IPS-18a (cell line): ENCODE measurements around the gene CNKSR3.
"Not testable (repeated sequence)": the region's sequence is repeated elsewhere in the genome, so short reads cannot be mapped to it uniquely, and the experiment has no call there.

Experiments
- H3K27ac ChIP-seq: one replicate; pipeline ENCODE4 v1.5.1; 2013; ENCODE audit warnings: low read length
- H3K27me3 ChIP-seq: one replicate; pipeline ENCODE4 v1.6.1; 2013; ENCODE audit warnings: mild to moderate bottlenecking, low read length; ENCODE audit not compliant: control insufficient read depth, insufficient read depth
- H3K36me3 ChIP-seq: one replicate; pipeline ENCODE4 v1.6.1; 2013; ENCODE audit warnings: low read depth, low read length; ENCODE audit not compliant: control insufficient read depth
- H3K4me1 ChIP-seq: one replicate; pipeline ENCODE4 v1.6.1; 2013; ENCODE audit warnings: low read depth, low read length; ENCODE audit not compliant: control insufficient read depth
- H3K4me3 ChIP-seq: one replicate; pipeline ENCODE4 v1.5.1; 2013; ENCODE audit warnings: low read length
- H3K9ac ChIP-seq: one replicate; pipeline ENCODE4 v1.6.1; 2013; ENCODE audit warnings: mild to moderate bottlenecking, low read length, moderate library complexity
- H3K9me3 ChIP-seq: one replicate; pipeline ENCODE4 v1.6.1; 2013; ENCODE audit warnings: low read depth, low read length; ENCODE audit not compliant: control insufficient read depth

Gene CNKSR3

DNA sequence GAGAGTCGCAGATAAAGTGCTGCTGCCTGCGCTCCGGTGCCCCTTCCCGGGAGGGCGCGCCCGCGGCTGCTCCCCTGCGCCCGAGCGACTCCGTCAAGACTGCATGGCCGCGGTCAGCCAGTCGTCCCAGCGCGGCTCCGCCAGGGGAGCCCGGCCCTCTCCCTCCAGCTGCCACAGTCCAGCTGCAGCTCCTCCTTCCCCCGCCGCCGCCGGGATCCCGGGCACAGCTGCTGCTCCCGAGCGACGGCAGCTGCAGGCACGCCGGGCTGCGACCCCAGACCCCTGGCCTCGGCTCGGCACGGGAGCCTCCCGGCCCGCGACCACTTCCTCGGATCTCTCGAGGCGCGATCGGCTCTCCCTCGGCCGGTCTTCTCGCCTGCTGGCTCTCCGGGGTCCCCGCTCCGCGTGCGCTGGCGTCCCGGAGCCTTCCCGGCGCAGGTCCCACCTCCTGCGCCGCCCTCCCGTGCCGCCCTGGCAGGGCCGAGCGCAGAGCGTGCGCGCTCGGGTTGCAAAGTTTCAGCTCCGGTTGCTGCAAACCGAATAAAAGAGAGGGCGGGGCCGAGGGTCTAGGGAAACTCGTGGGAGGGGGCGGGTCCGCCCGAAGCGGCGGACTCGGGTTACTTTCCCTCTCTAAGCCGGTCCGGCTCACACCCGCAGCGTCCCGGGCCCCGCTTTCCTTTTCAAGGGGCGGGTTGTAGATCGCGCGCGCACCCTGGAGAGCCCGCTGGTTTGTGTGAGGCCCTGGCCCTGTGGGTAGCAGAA, at the start of gene CNKSR3:
Gene CNKSR3 (minus strand): TSS at position 542 of the 762 bp plus-strand sequence. CDS start 571 bp downstream, outside the sequence.
- Histone ChIP-seq H3K27me3 (peaks cover 26% of the 10 kb centered on the region), H3K36me3 (no peaks in the 10 kb centered on the region), H3K9ac (peak within 1 kb of the TSS; percentile 72), H3K4me3 (peak within 1 kb of the TSS; percentile 93), H3K27ac (no peak within 1 kb of the TSS), H3K9me3 (no peaks in the 10 kb centered on the region), H3K4me1 (peaks cover 22% of the 10 kb centered on the region)

DNA sequence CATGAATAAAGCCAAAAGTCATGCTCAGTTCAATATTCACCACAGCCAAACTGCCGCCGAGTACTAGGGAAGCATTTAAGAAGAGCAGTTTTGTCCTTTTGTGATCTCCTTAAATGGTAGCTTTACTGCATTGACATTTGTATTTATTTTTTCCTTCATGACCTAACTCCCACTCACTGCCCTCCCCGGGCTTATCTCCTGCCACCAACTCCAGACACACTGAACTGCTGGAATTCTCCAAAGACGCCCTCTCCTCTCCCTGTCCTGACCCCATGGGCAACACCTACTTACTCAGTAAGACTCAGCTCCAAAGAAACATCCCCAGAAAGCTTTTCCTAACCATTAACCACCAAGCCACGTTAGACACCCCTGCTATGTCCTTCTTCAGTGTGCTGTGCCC, 48.5 kb upstream of the CNKSR3 start:
- Histone ChIP-seq H3K4me3 (no peak overlapping the region), H3K36me3 (no peaks in the 10 kb centered on the region), H3K27ac (no peak overlapping the region), H3K9me3 (no peaks in the 10 kb centered on the region), H3K4me1 (no peaks in the 10 kb centered on the region), H3K27me3 (no peaks in the 10 kb centered on the region), H3K9ac (no peak overlapping the region)

DNA sequence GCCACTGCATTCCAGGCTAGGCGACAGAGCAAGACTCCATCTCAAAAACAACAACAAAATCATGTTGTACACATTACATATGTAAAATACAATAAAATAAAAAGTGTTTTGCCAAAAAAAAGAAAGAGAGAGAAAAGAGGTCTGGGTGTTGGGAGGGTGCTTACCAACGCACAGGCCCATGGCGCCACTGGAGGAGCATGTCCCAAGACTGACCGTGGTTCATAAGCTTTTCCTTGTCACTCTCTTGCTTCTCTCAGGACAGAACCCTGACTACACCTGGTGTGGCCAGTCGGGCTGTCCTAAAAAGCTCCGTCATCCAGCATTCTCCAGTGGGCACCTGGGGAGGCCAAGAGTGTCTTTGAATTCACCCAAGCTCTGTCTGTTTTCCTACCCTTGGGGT, 48.0 kb upstream of the CNKSR3 start:
- Histone ChIP-seq H3K4me3 (no peak overlapping the region), H3K36me3 (no peaks in the 10 kb centered on the region), H3K27me3 (no peaks in the 10 kb centered on the region), H3K9me3 (no peaks in the 10 kb centered on the region), H3K9ac (no peak overlapping the region), H3K27ac (no peak overlapping the region), H3K4me1 (no peaks in the 10 kb centered on the region)

DNA sequence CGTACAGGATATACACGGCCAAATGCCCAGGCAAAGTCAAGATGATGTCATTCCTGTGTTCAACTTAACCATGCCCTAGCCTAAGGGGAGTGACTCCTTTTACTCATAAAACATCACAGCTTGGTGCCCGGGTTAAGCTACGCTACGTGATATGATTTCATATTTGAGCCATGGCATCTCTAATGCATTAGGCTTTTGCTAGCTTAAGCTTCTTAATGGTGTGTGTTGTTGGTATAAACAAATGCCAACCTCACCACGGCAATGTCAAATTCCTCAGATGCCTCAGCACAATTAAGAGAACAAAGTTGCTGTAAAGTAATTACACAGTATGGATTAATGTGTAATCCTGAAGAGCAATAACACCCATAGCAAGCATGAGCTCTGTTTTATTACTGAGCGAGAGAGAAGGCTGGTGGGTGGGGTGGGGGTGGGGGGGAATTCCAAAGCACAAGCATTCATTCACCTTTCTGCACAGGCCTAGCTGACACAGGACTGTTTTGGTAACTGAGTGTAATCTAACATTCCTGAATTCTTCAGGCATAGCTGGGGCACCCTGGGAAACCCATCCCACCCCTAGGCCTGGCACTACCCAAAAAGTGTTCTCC, 44.7 kb upstream of the CNKSR3 start:
- Histone ChIP-seq H3K4me3 (no peak overlapping the region), H3K27me3 (no peaks in the 10 kb centered on the region), H3K4me1 (no peaks in the 10 kb centered on the region), H3K9ac (no peak overlapping the region), H3K27ac (no peak overlapping the region), H3K36me3 (no peaks in the 10 kb centered on the region), H3K9me3 (no peaks in the 10 kb centered on the region)

DNA sequence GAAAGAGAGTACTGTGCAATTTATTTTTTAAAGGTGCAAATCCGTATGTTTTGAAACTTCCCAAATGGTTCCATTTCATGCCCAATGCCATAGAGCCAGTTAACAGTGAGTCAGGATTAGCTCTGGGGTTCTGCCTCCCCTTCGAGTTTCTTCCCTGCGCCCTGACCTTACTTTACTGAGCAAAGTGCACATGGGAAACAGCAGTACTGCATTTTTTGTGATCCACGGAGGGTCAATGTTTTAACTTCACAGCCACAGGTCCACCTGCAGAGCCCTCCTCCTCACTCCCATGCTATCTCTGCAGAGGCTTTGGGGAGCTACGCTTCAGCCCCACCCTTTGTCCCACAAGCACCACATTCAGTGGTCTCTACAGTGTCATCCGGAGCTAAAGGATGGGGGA, 44.0 kb upstream of the CNKSR3 start:
- no peak overlapping the region for H3K27ac ChIP-seq
- H3K4me1 ChIP-seq: no peaks in the 10 kb centered on the region
- no peak overlapping the region for H3K4me3 ChIP-seq
- H3K36me3 ChIP-seq: no peaks in the 10 kb centered on the region
- H3K9ac ChIP-seq: no peak overlapping the region
- no peaks in the 10 kb centered on the region for H3K9me3 ChIP-seq
- no peaks in the 10 kb centered on the region for H3K27me3 ChIP-seq

DNA sequence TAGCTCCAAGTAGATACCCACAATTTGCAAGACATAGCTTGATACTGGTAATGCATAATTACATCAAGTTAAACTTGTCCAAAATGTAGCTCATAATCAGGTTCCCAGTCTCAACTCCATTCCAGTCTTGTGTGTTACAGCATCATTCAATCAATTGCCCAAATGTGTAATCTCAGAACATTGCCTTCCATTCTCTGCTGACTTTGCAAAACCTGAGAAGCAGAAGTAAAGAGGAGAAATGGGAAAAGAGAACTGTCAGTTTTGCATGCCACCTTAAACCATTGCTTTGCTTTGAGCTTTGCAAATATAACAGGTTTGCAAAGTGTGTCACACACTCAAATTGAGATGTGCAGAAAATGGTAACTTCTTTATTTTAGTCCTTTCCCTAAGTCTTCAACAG, 40.3 kb upstream of the CNKSR3 start:
- Histone ChIP-seq H3K27ac (no peak overlapping the region), H3K36me3 (no peaks in the 10 kb centered on the region), H3K9ac (no peak overlapping the region), H3K4me3 (no peak overlapping the region), H3K4me1 (no peaks in the 10 kb centered on the region), H3K27me3 (no peaks in the 10 kb centered on the region), H3K9me3 (no peaks in the 10 kb centered on the region)

DNA sequence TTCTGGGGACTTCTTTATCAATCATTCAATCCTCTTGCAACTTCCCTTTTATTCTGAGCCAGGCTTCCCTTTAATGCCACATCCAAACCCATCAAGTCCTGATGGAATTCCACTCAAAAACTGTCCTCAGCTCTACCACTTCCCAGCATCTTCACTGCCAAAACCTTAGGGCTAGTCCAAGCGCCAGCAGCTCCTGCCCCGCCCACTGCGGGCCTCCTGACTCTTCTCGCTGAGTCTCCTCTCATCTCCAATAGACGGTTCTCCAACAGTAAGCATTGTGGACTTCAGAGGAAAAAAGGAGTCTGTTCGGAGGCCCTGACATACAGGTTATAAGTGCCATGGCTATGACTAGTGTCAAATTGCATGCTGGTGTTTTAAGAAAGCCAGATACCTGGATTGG, 38.7 kb upstream of the CNKSR3 start:
- Histone ChIP-seq H3K27ac (no peak overlapping the region), H3K4me1 (no peaks in the 10 kb centered on the region), H3K27me3 (no peaks in the 10 kb centered on the region), H3K36me3 (no peaks in the 10 kb centered on the region), H3K9ac (no peak overlapping the region), H3K9me3 (no peaks in the 10 kb centered on the region), H3K4me3 (no peak overlapping the region)

DNA sequence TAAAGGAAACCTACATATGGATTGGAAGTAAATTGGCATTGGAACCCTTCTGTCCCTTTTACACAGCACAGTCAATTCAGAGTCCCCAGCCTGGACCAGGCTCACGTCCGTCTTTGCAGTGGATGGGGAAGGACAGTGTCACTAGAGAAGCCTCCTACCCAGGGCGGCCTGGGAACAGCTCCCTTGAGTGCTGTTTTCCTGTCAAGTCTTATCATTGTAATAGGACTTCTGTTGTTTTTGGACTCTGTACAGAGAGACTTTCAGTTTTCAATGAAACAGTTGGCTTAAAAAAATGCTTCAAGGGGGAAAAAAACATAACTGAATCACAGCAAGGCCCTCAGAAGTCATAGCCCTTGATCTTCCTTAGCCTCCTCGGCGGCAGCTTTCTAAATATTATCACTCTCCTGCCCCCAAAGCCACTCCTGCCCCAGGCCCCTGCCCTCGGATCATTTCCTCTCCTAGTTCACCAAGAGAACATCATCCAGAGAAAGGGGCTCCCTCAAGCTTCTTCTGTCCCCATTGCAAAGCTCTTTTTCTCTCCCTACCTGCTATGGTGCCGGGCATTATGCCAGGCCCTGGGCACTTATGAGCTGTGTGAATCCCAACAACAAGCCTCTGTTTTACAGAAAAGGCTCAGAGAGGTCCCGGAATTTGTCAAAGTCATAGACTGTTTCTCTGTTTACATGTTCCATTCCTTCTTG, 37.8 kb upstream of the CNKSR3 start:
- H3K36me3 ChIP-seq: no peaks in the 10 kb centered on the region
- peaks cover 6% of the 10 kb centered on the region for H3K27me3 ChIP-seq
- H3K4me1 ChIP-seq: peaks cover 5% of the 10 kb centered on the region
- H3K9me3 ChIP-seq: no peaks in the 10 kb centered on the region
- H3K9ac ChIP-seq: no peak overlapping the region
- H3K4me3 ChIP-seq: no peak overlapping the region
- H3K27ac ChIP-seq: no peak overlapping the region

DNA sequence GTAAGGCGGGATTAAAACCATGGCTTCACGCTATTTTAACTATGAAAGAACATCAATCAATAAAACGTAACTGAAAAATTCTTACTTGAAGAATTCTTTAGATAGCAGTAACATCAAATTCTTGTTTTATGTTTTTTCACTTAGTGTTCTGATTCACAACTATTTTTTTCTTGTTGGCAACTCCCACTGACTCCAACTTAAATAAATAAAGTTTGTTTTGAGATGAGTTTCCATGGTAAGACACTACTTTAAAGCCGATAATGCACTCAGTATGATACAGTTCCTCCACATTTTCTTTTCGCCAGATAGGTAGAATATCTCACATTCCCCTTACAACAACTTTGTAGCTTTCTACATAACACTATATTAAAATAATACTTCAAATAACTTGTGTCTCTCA, 33.1 kb upstream of the CNKSR3 start:
- Histone ChIP-seq H3K36me3 (no peaks in the 10 kb centered on the region), H3K4me3 (no peak overlapping the region), H3K9me3 (no peaks in the 10 kb centered on the region), H3K4me1 (peaks cover 22% of the 10 kb centered on the region), H3K27me3 (peaks cover 8% of the 10 kb centered on the region), H3K27ac (no peak overlapping the region), H3K9ac (no peak overlapping the region)

DNA sequence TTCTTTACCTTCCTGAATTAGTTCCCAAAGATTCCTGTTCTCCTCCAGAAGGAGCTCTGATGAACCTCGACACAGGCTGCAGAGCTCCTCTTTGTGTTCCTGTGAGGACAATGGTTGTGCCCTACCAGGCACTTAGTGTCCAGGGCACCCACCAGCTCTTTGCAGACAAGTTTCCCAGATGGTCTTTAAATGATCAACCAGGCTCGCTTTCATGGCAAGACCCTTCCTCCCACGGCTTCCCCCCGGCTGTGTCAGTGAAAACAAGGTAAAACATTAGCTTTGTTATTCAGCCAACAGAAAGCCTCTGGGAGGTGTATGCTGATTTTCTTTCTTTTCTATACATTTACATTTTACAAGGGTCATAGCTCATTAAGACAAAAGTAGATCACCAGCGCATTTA, 32.3 kb upstream of the CNKSR3 start:
- H3K9me3 ChIP-seq: no peaks in the 10 kb centered on the region
- H3K27me3 ChIP-seq: peaks cover 8% of the 10 kb centered on the region
- H3K4me1 ChIP-seq: peaks cover 31% of the 10 kb centered on the region
- H3K36me3 ChIP-seq: no peaks in the 10 kb centered on the region
- H3K4me3 ChIP-seq: peak overlapping the region; percentile 19
- peak overlapping the region; percentile 32 for H3K9ac ChIP-seq
- peak overlapping the region; percentile 35 for H3K27ac ChIP-seq

DNA sequence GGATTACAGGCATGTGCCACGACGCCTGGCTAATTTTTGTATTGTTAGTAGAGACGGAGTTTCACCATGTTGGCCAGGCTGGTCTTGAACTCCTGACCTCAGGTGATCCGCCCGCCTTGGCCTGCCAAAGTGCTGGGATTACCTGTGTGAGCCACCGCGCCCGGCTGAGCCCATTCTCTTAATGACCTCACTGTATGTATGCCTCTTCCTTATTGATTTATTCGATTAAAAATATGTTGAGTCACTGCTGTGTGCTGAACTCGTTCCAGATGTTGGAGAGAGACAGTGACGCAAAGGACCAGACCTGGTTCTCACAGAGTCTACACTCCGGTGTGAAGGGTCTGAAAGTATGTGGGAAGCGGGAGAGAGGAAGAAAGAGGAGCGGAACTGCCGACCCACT, 31.4 kb upstream of the CNKSR3 start:
- H3K9ac ChIP-seq: not testable (repeated sequence)

More for the DNA sequence above, 31.4 kb upstream of the CNKSR3 start:
- H3K4me3 ChIP-seq, H3K27ac ChIP-seq, H3K9me3 ChIP-seq, H3K36me3 ChIP-seq, H3K27me3 ChIP-seq: not testable (repeated sequence)
- H3K4me1 ChIP-seq: peaks cover 40% of the 10 kb centered on the region
